KMS-11 (cell line): ENCODE results near the gene DNAJB6.

Experiments
- H2AFZ ChIP-seq: fragments of 200-600 bp; sonication (generic); 2 replicates; pipeline ENCODE4 v1.6.1; 2016; ENCODE audit warnings: antibody characterized with exemption, mixed run types, low read depth
- H3K27ac ChIP-seq: fragments of 200-600 bp; sonication (generic); 2 replicates; pipeline ENCODE4 v1.6.1; 2016; ENCODE audit warnings: mild to moderate bottlenecking, mixed run types
- H3K27me3 ChIP-seq: fragments of 200-600 bp; sonication (generic); 2 replicates; pipeline ENCODE4 v1.6.1; 2017; ENCODE audit warnings: mild to moderate bottlenecking, low read depth, mixed run types, moderate library complexity; ENCODE audit not compliant: insufficient read depth
- H3K36me3 ChIP-seq: fragments of 200-600 bp; sonication (generic); 2 replicates; pipeline ENCODE4 v1.6.1; 2017; ENCODE audit warnings: mild to moderate bottlenecking, mixed run types; ENCODE audit not compliant: insufficient read depth
- H3K4me1 ChIP-seq: fragments of 200-600 bp; sonication (generic); 2 replicates; pipeline ENCODE4 v1.6.1; 2016; ENCODE audit warnings: mild to moderate bottlenecking, low read depth, mixed run types; ENCODE audit not compliant: poor library complexity, severe bottlenecking
- H3K4me2 ChIP-seq: fragments of 200-600 bp; sonication (generic); 2 replicates; pipeline ENCODE4 v1.7.0; 2016; ENCODE audit warnings: mild to moderate bottlenecking, mixed run types
- H3K4me3 ChIP-seq: fragments of 200-600 bp; sonication (generic); IDR thresholded peaks from 2 replicates; pipeline ENCODE4 v1.6.1; 2017; ENCODE audit warnings: low read depth, low read length, mixed read lengths; ENCODE audit not compliant: insufficient read depth
- H3K79me2 ChIP-seq: fragments of 200-600 bp; sonication (generic); 2 replicates; pipeline ENCODE4 v1.6.1; 2016; ENCODE audit warnings: low read depth, mixed run types; ENCODE audit not compliant: insufficient read depth
- H3K9ac ChIP-seq: fragments of 200-600 bp; sonication (generic); 2 replicates; pipeline ENCODE4 v1.6.1; 2016; ENCODE audit warnings: mild to moderate bottlenecking, mixed run types
- H4K20me1 ChIP-seq: fragments of 200-600 bp; sonication (generic); 2 replicates; pipeline ENCODE4 v1.6.1; 2016; ENCODE audit warnings: mild to moderate bottlenecking, mixed run types; ENCODE audit not compliant: insufficient read depth
- TF ChIP-seq, protein P1 (sequence below): fragments of 200-600 bp; sonication (generic); conservative IDR thresholded peaks from 2 replicates; pipeline ENCODE4 v1.6.1; 2017; ENCODE audit warnings: low read depth, mild to moderate bottlenecking, antibody characterized with exemption, low read length, moderate library complexity, mixed read lengths

DNAJB6 gene

DNA sequence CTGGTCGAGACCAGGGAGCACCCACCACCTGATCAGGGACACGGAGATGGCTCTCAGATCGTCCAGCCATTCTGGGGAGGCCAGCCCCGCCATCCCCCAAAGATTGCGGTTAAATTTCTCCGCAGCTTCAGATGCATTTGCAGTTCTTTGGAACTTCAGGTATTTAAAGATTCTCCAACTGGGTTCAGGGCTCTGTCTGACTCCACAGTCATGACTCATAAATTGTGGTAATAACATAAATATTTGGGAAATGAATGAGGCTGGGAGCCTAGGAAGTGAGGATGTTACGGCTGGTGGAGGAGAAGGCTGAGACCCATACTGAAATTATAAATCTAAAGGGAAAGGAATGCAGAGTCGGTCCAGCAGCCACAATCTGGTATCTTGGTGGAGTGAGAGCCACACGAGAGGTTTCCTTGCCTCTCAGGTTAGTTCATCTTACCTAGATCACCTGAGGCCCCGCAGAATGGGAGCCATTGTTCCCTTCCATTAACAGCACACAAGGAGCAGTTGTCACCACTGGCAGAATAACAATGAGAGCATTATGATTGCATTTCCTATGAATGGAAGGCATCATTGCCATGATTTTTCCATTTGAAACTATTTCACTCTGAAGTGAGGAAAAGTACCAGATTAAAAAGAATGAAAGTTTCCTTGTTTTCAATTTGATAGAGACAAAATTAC is 26.7 kb upstream of the DNAJB6 start:
- H2AFZ ChIP-seq = no peak overlapping the region
- no peak overlapping the region for H3K27ac ChIP-seq
- H3K79me2 ChIP-seq = no peaks in the 10 kb centered on the region
- TF ChIP-seq, protein P1, sequence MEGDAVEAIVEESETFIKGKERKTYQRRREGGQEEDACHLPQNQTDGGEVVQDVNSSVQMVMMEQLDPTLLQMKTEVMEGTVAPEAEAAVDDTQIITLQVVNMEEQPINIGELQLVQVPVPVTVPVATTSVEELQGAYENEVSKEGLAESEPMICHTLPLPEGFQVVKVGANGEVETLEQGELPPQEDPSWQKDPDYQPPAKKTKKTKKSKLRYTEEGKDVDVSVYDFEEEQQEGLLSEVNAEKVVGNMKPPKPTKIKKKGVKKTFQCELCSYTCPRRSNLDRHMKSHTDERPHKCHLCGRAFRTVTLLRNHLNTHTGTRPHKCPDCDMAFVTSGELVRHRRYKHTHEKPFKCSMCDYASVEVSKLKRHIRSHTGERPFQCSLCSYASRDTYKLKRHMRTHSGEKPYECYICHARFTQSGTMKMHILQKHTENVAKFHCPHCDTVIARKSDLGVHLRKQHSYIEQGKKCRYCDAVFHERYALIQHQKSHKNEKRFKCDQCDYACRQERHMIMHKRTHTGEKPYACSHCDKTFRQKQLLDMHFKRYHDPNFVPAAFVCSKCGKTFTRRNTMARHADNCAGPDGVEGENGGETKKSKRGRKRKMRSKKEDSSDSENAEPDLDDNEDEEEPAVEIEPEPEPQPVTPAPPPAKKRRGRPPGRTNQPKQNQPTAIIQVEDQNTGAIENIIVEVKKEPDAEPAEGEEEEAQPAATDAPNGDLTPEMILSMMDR = no peak
- no peak overlapping the region for H3K4me2 ChIP-seq
- no peak overlapping the region for H3K9ac ChIP-seq
- H3K4me3 ChIP-seq = no peak overlapping the region
- no peaks in the 10 kb centered on the region for H3K27me3 ChIP-seq
- H4K20me1 ChIP-seq = no peaks in the 10 kb centered on the region
- no peaks in the 10 kb centered on the region for H3K36me3 ChIP-seq
- no peaks in the 10 kb centered on the region for H3K4me1 ChIP-seq

DNA sequence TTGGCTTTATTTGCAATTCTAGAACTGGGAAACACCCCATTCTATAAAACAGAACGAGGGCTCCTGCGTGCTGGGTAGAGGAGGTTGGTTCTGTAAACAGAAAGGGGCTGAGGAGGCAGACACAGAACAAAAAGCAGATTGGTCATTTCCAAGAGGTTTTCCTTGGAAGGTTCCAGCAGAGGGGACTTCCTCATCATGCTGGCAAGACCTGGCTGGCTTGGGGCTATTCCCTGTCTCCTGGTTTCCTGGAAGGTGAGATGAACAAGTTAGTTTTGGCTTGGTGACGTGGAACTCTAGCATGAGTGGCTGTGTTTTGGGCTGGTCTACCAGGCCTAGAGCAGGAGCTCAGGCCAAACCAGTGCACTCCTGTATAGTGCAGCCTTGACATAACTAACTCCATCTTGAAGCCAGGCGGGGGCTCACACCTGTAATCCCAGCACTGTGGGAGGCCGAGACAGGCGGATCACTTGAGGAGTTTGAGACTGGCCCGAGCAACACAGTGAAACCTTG is 26.1 kb upstream of the DNAJB6 start:
- no peak overlapping the region for H3K4me3 ChIP-seq
- TF ChIP-seq, protein P1 = no peak
- H2AFZ ChIP-seq = no peak overlapping the region
- H3K36me3 ChIP-seq = no peaks in the 10 kb centered on the region
- H3K27ac ChIP-seq = no peak overlapping the region
- no peaks in the 10 kb centered on the region for H3K79me2 ChIP-seq
- H3K4me2 ChIP-seq = no peak overlapping the region
- no peak overlapping the region for H3K9ac ChIP-seq
- H4K20me1 ChIP-seq = no peaks in the 10 kb centered on the region
- no peaks in the 10 kb centered on the region for H3K27me3 ChIP-seq
- H3K4me1 ChIP-seq = no peaks in the 10 kb centered on the region

DNA sequence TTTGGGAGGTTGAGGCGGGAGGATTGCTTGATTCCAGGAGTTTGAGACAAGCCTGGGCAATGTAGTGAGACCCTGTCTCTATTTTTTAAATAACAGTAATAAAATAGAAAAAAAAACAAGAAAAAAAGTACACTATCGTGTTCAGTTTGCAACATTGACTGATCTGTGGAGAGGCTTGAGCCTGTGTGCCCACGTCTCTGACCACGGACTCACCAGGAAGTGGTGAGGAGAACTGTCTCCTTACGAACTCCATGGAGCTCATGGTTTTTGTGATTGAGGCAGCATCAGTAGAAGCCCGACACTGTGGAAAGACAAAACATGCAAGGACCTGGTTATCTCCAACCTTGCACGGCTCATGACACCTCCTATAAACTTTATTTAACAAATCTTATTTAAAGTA is 23.9 kb upstream of the DNAJB6 start:
- Histone ChIP-seq H3K79me2 (no peaks in the 10 kb centered on the region), H2AFZ (no peak overlapping the region), H3K4me3 (no peak overlapping the region), H3K4me1 (no peaks in the 10 kb centered on the region), H3K36me3 (no peaks in the 10 kb centered on the region), H3K27me3 (no peaks in the 10 kb centered on the region), H3K27ac (no peak overlapping the region), H4K20me1 (no peaks in the 10 kb centered on the region), H3K9ac (no peak overlapping the region), H3K4me2 (no peak overlapping the region)
- TF ChIP-seq, protein P1 = no peak

DNA sequence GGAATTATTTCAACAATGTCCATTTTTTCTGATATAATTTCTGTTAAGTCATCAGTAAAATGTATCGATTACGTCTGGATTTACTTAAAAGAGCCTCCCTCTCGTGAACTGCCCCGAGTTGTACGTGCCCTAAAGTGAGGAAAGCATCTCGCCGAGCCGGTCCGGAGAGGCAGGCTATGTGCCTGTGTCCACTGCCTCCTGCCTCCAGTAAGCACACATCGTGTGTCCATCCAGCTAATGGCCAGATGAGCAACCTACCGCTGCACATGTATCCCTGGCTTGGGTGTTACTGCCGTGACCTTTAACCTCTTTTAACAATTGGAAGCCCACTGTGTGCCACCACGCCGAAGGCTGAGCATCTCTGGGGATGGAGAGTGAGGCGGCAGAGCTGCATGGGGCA is 23.2 kb upstream of the DNAJB6 start:
- Histone ChIP-seq H3K4me3 (no peak overlapping the region), H3K4me1 (no peaks in the 10 kb centered on the region), H3K9ac (no peak overlapping the region), H3K4me2 (no peak overlapping the region), H3K27me3 (no peaks in the 10 kb centered on the region), H3K36me3 (no peaks in the 10 kb centered on the region), H3K79me2 (no peaks in the 10 kb centered on the region), H4K20me1 (no peaks in the 10 kb centered on the region), H2AFZ (no peak overlapping the region), H3K27ac (no peak overlapping the region)
- TF ChIP-seq, protein P1 = no peak
